ENCODE measurements around the gene GRHL3.

- no peak for TF ChIP-seq ZNF384 (IDR thresholded peaks at IDR 0.05)
- no peak for TF ChIP-seq L3MBTL2 (conservative IDR thresholded peaks at IDR 0.05)
- TF ChIP-seq ELF4 (IDR thresholded peaks at IDR 0.05) = no peak
- TF ChIP-seq FOXM1 (IDR thresholded peaks at IDR 0.05; ENCODE audit: borderline replicate concordance) = no peak
Measured at GRCh38 chr1:24339996-24340395, 20.8 kb downstream of the GRHL3 start.
